ELF-1 (cell line): ENCODE measurements around the gene USP22.

Source experiments
- DNase-seq: peaks from one replicate; pipeline ENCODE4 v3.0.0-alpha.2; 2016; ENCODE audit warnings: low read depth, low spot score

Gene USP22

DNA sequence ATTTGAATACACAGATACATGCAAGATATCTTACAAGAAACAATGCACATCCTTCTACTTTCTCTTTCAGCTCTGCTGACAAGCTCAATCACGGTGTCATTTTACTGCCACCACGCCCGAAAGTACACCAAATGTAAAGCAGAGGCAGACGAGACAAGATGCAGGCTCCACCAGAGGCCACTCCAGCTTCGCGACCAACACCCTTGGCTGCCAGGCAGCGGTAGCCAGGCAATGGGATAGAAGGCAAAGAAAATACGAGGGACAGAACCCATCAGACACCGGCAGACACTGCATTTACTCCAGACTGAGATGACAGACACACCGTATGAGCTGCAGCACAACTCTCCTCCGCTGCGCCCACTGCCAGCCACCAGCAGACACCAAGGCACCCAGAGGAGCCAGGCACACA lies 41.0 kb downstream of the USP22 start:
- DNase-seq = no peak

DNA sequence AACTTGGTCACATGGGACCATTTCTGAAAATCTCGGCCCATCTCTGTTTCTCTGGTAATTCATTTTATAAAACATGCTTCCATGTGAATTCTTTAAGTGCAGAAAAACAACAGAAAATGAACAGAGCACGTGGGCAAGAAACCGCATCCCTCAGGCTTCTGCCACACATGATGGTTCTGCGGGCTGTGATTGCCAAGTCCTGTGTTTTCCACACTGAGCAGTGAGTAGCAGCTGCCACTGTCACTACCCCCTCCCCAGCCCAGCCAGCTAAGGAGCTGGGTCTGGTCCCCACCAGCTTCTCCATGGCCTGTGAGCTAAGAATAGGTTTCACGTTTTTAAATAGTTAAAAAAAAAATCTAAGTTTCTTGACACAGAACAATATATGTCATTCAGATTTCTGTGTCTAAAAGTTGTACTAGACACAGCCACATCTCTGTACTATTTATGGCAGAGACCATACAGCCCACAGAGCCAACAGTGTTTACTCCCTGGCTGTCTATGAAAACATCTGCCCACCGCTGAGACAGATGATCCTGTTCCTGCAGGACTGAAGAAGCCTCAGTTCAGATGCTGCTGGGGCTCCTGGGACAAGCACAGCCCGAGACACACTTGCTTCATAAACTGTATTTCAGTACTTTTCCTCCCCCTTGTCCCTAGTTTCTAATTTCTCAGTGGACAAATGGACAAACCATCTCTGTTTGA lies 41.5 kb downstream of the USP22 start:
- no peak for DNase-seq

DNA sequence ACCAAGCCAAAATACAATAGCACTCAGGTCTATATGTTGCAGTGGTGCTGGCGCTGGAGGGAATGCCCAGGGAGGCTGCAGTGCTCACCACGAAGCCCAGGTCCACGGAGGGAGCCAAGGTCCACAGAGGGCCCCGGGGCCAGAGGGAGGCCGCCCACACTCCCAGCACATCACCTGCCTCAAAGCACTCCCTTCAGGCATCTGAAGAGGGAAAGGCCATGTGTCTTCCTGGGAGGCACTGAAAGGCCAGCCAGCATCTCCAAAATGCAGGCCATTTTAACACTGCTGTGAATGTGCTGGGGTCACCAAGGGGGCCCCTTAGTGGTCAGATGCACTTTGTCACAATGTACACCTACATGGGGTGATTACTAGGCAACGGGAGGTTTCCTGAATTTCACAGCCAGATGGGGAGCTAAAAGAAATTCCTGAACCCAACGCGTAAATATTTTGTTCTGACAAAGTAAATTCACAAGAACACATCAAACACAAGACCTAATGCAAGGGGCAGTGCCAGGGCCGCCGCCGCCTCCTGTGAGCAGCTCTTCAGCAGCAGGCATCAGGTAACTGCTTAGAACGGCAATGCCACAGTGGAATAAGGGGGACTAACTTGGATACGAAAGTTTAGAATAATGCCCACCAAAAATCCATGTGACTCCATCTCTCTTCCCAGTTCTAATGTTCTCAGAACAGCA lies 42.8 kb downstream of the USP22 start:
- DNase-seq = no peak

DNA sequence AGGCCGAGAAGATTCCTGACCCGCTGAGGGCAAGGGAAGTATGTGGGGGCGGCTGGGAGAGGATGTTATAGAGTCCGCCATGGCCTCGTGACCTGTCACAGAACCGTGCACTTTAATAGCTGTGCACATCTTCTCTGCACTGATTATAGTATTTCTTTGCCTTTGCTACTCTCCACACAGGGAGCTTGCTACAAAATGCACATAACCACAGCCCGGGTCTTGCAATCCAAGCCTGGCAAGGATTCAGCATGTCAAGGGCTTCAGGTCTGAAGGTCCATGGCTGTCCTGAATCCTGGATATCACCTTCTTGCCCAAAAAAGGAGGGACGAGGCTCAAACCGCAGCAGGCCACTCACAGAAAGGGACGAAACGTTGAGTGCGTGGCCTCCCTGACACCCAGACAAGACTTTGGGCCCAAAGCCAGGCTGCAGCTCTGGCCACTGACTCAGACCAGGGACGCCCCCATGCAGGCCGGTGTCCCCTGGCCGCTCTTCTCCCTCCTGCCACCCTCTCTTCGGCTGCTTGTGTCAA lies 43.7 kb downstream of the USP22 start:
- no peak for DNase-seq

DNA sequence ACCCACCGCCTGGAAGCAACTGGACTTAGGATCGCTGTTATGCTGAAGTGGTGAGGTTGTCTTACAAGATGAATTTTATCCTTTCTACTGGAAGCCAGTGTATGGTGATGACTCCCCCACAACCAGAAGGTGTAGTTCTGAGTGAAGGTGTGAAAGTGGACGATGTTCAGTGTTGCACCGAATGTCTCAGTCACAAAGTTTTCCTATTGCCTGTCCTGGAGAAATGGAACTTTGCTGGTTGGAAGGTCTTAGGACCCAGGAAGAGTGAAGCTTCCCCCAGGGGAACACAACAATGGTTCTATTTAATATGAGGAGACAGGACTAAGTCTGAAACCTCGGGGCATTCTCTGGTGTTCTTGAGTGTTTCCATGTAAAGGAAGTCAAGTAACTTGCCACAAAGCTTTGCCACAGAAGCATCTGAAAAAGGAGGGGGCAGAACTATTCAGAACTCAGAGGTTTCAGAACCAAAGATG lies 44.2 kb downstream of the USP22 start:
- no peak for DNase-seq

DNA sequence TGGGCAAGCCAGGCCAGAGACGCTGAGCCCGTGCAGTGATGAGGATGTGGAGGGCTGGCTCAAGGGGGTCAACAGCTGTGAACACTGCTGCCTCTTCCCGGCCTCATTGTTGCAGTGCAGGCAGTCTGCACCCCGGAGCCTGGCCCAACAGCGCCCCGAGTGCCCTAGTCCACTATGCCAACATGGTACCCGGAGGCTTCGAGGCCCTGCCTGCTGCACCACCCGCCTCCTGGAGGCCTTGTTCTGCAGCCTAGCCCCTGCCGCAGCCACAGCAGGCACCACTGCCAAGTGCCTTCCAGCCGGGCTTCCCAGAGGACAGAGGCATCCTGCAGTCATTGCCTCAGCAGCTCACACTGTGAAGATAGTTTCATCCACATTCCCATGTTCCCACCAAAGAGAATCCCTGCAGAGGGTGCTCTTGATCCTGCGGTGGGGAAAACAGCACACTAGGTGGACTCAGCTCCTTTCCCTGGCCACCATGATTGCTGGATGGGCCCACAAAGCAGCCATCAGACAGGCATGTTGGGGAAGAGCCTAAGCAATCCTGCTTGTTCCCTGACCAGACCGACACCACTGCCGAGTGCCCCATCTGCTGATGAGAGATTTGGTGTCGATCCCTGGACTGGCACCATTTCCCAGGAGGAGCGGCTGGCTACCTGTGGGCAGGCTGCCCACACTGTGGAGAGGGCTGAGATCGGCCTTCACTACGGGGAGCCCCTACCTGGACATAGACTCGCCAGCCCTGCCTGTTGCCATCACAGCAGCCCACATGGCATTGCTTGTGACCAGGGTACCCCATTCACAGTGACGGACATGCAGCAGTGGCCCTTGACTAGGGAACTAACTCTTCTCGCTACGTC lies 44.9 kb downstream of the USP22 start:
- DNase-seq = peak; percentile 35

DNA sequence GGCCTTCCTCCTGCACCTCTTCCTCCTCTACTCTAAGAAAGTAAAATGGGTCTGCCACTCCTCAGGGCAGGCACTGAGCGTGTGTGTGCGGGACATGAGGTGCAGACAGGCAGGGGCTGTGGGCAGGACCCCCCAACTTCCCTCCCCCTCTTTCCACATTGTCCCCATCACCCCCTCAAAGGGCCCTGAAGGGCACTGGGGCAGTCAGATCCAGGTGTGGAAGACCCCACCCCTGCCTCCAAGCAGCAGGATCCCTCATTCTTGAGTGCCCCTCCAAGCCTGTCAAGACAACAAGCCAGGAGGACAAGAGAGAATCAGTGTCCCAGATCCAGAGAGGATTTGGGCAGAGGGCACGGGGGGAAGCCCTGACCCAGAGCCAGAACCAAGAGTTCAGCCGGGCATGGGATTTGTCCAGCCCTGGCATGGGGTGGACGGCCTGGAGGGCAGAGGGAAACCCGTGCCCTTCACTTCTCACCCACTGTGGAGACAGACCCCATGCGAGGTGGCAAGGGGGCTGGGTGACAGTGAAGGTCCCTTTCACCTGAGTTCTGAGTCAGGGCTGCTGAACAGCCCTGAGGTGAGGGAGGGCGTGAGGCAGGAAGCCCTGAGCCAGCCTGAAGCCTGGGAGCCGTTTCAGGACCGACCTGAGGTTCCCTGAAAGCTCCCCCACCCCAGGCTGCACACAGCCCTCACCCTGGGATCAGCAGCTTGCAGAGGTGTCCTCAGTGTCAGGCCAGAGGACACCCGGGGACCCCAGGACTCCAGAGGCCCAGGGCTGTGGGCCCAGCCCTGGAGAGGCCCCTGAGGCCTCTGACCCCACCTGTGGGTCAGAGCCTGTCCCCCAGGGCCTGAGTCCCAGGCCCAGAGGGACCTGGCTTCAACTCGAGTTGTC lies 45.8 kb downstream of the USP22 start:
- no peak for DNase-seq

DNA sequence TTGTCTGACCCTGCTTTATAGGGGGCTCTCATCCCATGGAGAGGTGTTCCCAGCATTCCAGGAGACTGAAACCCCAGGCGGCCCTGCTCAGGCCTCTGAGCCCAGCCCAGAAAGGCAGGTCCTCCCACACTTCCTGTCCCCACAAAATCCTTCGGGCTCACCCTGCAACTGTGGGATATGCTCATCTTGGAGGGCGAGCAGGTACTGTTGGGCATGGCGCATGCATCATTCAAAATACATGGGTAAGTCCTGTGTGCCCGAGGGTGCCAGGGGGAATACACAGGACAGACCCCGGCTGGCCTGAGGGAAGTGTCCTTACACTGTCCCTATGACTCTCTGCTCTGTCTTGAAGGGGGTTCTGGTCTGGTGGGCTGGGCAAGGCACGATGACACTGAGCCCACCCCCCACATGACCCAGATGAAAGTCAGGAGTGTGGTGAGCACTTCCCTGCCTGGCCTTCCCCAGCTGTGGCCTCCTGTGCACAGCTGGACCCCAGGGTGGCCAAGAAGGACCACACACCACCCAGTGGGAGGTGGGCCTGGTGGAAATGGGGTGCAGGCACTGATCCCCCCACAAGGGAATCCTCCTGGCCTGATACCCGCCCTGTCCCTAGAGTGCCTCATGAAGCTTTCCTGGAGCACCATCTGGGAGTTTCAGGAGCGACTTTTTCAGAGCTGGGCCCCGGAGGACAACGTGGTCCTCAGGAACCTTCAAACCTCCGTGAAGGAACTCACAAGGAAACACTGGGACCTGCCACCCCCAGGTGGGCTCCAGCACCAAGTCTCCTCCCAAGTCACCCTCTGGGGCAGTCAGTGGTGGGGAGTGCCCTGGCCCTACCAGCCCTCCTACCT lies 46.7 kb downstream of the USP22 start:
- no peak for DNase-seq

DNA sequence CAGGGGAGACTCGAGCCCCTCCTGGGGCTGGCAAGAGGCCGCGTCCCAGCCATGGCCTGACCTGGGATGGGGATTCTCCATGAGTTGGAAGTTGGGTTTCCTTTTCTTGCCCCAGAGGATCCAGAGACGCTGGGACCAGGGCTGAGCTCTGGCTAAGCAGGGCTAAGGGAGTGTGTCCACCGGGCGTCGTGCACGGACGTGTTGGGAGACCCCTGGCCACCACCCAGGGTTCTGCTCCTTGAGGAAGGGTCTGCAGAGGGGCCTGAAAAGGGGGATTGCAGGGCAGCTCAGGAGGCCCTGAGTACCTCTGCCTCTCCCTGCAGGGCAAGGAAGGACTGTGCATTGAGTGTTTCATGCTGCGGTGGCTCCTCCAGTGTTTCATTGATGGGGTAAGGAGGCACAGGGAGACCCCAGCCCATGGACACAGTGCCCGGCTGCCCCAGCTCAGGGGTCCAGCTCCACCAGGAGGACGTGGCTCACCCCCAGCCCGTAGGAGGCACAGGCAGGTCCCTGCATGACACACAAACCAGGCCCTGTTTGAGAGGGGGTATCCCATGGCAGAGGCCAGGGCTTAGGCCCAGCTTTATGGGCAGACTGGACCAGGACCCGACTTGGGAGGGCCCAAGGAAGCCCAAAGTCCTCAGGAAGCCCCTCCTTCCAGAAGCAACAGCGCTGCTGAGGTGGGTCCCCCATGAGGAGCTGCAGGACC lies 47.5 kb downstream of the USP22 start:
- DNase-seq = no peak

DNA sequence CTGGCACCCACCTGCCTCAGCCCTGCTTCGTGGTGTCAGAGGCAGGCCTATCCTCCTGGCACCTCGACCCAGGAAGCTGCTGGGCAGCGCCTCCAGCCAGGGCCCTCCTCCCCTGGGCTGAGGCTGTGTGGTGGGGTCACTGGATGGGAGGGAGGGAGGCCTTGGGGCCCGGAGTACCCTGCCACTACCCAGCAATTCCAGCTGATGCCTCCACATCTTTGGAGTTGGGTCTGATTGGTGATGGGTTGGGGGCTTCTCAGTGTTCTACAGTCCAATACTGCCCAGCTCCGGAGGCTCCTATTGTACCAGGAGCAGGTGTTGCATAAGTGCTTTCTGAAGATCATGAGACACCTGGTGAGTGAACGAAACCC lies 48.0 kb downstream of the USP22 start:
- DNase-seq = no peak

DNA sequence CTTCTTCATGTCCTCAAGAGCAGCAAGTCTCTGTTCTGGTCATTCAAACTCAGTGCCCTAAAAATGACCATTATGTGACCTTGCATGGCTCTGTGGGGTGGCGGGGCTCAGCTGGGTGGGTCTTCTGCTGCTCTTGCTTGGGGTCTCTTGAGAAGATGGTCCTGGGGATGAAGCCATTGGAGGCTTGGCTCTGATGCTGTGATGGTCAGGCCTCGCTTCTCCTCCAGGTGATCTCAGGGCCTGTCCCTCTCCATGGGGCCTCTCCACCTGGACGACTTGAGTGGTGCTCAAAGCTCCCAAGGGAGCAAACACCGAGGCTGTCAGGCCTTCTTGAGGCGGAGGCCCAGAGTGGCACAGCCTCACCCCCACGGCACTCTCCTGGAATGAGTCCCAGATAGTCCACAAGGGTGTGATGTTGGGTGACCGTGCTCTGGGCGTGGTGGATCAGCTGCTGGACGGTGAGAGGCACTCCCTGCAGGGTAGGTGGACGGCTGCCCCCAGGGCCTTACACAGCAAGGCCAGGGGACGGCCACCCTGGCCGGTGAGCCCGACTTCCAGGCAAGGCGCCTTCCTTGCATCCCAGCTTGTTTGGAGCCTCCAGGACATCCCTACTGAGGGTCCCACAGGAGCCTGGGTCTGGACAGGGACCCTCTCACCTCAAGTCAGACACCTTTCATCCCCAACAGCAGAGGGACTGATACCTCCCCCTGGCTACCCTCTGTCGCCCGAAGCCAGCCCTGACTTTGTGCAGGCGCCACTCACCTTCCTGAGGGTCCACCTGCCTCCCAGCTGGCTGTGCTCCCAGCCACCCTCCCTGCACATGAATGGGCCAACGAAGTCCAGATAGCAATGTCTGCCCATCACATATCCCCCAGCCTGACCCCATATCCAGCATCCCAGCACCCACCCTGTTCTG lies 48.7 kb downstream of the USP22 start:
- no peak for DNase-seq

DNA sequence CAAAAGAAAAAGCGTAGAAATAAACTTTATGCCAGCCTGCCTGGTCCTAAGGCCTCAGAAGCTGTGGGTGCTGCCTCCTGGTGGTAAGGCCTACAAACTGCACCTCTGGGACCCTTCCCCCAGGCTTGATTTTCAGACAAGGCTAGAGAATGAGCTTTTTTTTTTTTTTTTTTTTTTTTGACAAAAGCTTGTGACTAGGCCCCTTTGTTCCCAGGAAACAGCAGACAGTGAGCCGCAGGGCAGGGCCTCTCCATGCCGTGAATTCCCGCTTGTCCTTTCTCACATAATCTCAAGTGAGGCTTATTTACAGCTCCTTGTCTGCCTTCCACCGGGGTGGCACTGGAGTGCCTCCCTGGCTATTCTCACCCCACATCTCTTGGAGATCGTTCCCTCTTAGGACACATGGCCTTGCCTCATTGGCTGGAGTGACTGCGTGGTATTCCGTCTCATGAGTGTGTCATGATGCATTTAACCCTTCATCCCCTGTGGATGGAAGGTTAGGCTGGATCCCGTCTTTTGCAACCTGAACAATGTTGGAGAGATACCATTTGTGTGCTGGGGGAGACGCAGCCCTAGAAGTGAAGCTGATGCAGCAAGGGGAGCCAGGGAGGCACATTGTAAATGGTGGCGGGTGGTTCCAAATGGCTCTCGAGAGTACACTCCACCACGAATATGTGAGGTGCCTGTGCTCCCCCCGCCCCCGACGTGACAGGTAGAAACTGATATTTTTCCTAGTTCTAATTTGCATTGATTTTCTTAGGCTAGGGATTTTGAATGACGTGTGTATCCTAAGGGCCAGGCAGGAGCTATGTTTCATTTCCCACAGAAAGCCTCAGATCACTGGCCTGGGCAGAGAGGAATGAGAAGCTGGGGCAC lies 49.6 kb downstream of the USP22 start:
- DNase-seq = peak; percentile 96

DNA sequence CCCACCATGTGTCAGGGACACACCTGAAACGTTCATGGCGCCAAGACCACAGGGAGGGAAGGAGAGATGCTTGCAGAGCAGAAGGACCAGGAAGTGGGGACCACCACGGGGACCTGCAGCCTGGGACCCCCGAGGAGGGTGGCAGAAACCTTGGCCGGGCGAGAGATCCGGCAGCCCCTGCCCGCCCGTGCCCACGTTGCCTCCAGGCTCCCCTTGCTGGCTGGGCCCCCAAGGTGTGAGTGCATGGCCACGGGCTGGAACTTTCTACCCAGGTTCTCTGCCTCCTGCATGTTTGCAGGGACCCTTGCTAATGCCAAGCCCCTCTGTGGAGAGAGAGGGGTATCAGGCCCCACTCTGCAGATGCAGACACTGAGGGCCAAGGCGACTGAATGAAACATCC lies 50.4 kb downstream of the USP22 start:
- DNase-seq = no peak

DNA sequence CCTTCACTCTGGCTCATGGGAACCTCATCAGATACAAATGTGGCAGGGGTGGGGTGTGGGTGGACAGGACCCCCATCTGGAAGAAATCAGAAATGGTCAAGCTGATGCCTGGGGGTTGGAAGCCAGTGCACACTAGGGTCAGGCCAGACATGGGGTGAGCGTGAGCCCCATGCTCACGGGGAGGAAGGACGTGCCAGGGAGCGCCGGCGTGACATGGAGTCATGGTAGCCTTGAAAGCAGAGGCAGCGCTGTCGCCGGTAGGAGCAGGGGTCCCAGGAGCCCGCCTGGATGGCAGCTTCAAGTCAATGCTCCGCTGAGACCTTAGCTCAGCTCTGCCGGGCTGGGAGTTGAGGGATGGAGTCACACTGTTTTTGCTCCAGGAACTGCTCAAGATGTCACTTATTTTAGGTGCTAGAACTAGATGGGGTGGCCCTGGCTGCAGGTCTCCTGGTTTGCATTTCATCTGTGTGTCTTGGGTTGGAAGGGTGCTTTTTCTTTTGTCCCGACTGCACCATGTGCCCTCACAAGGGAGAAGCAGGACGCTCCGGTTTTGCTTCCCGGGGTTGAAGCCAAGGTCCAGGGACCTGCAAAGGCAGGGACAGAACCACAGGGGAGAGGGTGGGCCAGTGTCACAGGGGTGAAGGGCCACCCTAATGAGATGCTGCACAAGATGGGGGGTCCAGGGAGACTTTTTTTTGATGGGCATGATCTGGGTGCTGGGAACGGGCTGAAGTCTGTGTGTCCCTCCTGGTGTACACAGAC lies 51.4 kb downstream of the USP22 start:
- DNase-seq = no peak

DNA sequence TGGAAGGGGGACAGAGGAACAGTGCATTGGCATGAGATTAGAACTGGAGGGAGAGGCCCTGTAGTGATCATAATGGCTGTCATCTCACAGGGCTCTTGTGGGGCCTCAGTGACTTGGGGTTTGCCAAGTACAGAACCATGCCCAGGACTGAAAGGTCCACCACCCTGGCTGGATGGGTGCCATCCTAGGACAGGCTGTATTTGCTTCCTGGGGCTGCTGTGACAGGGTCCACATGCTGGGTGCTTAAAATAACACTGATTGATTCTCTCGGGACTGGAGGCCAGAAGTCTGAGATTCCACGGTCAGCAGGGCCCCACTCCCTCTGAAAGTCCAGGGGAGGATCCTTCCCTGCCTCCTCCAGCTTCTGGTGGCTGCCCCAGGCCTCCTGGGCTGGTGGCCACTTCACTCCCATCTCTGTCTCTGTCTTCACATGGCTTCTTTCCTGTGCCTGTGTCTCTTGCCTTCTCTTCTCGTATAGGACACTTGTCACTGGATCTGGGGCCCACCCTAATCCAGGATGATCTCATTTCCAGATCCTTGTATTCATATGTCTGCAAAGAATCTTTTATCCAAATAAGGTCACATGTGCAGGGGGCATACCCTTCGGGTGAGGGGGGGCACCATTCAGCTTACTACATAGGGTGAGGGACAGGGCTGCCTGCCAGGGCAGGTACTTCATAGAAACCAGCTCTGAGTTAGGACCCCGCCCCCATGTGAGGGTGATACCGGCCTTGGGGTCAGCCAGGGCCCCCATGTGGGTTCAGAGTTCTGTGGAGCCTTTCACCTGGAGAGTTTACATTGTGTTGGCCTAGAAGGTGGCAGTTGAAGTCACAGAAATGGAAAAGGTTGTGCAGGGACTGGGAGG lies 52.6 kb downstream of the USP22 start:
- no peak for DNase-seq

DNA sequence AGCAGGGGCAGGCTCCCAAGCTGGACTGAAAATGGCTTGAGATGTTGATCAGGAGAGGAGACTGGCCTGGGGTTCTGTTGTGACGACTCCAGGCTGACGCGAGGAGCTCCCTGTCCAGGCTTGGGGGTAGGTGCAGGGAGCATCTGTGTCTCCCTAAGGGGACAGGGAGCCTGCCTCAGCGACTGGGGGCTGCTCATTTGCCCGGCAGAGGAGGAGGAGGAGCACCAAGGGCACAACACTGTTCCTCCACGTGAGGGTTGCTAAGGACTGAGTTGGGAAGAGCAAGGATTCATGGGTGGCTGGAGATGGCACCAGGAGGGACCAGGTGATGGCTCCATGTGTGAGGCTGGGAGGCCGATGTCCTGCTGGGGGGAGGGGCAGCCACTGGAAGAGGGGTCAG lies 53.3 kb downstream of the USP22 start:
- no peak for DNase-seq
